Measurements from ENCODE around the gene PLAAT1. TPM values are rescaled to one million over a fixed set of nuclear protein-coding genes. Genes with fewer than 3 reads are reported as not detected.

The PLAAT1 gene
- total and polyA plus RNA-seq, 10 of the 15 experiments (the other 5 are each of a cell fraction or from before 2014, with no cell fraction given) = not detected

DNA sequence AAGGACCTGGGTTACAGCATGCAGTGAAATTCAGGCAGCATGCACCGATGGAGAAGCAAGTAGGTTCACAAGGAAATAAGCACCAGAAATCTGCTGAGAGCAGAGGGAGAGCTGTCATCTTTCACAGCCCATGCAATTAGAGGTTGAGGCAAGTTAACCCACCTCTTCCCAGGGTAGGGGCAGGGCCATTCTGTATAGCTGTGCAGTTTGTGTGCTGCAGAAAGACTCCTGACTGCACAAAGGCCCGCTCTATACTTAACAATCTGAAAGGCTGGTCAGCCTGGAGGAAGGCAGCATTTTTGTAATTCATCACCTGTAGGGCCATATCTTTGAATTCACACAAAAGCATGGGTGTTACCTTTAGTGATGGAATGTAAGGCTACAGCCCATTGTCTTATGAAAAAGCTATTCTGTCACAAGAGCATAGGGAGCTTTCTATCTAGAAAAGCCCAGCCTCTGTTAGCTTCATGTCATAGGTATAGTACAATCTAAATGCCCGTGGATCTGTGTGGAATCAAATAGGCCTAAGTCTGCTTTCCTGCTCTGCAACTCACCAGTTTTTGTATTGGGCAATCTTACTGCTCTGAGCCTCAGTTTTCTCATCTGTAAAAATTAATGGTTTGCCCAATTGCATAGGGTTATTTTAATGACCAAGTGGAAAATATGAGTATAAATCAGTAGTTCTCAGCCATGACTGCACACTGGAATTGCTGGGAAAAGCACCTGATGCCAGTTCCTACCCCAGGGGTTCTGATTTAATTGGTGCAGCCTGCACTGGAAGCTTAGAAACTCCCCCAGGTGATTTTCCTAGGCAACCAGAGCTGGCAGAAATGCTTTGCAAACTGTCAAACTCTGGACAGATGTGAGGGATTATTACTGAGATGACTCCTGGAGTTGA is 72.3 kb downstream of the PLAAT1 start (continued):
- TF ChIP-seq, protein P1, sequence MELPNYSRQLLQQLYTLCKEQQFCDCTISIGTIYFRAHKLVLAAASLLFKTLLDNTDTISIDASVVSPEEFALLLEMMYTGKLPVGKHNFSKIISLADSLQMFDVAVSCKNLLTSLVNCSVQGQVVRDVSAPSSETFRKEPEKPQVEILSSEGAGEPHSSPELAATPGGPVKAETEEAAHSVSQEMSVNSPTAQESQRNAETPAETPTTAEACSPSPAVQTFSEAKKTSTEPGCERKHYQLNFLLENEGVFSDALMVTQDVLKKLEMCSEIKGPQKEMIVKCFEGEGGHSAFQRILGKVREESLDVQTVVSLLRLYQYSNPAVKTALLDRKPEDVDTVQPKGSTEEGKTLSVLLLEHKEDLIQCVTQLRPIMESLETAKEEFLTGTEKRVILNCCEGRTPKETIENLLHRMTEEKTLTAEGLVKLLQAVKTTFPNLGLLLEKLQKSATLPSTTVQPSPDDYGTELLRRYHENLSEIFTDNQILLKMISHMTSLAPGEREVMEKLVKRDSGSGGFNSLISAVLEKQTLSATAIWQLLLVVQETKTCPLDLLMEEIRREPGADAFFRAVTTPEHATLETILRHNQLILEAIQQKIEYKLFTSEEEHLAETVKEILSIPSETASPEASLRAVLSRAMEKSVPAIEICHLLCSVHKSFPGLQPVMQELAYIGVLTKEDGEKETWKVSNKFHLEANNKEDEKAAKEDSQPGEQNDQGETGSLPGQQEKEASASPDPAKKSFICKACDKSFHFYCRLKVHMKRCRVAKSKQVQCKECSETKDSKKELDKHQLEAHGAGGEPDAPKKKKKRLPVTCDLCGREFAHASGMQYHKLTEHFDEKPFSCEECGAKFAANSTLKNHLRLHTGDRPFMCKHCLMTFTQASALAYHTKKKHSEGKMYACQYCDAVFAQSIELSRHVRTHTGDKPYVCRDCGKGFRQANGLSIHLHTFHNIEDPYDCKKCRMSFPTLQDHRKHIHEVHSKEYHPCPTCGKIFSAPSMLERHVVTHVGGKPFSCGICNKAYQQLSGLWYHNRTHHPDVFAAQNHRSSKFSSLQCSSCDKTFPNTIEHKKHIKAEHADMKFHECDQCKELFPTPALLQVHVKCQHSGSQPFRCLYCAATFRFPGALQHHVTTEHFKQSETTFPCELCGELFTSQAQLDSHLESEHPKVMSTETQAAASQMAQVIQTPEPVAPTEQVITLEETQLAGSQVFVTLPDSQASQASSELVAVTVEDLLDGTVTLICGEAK (IDR thresholded peaks at IDR 0.05; ENCODE audit: borderline replicate concordance) = no peak
- TF ChIP-seq JUNB (IDR thresholded peaks at IDR 0.05) = no peak
- TF ChIP-seq MYC (IDR thresholded peaks at IDR 0.05; ENCODE audit: insufficient read depth, insufficient read length, insufficient replicate concordance, low read length, severe bottlenecking) = no peak
- no peak for TF ChIP-seq ASH2L (IDR thresholded peaks at IDR 0.05; ENCODE audit: borderline replicate concordance, low read depth)
- no peak for TF ChIP-seq SMARCA5 (IDR thresholded peaks at IDR 0.05)
- TF ChIP-seq, protein P2, sequence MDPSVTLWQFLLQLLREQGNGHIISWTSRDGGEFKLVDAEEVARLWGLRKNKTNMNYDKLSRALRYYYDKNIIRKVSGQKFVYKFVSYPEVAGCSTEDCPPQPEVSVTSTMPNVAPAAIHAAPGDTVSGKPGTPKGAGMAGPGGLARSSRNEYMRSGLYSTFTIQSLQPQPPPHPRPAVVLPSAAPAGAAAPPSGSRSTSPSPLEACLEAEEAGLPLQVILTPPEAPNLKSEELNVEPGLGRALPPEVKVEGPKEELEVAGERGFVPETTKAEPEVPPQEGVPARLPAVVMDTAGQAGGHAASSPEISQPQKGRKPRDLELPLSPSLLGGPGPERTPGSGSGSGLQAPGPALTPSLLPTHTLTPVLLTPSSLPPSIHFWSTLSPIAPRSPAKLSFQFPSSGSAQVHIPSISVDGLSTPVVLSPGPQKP (IDR thresholded peaks at IDR 0.05; ENCODE audit: low read depth, low read length) = no peak
- TF ChIP-seq POLR2AphosphoS5 (IDR thresholded peaks at IDR 0.05; ENCODE audit: low read length) = no peak
- TF ChIP-seq ZNF384 (IDR thresholded peaks at IDR 0.05; ENCODE audit: borderline replicate concordance, low read depth, low read length) = no peak
- no peak for TF ChIP-seq RBBP5 (conservative IDR thresholded peaks at IDR 0.05)
- TF ChIP-seq, protein P3, sequence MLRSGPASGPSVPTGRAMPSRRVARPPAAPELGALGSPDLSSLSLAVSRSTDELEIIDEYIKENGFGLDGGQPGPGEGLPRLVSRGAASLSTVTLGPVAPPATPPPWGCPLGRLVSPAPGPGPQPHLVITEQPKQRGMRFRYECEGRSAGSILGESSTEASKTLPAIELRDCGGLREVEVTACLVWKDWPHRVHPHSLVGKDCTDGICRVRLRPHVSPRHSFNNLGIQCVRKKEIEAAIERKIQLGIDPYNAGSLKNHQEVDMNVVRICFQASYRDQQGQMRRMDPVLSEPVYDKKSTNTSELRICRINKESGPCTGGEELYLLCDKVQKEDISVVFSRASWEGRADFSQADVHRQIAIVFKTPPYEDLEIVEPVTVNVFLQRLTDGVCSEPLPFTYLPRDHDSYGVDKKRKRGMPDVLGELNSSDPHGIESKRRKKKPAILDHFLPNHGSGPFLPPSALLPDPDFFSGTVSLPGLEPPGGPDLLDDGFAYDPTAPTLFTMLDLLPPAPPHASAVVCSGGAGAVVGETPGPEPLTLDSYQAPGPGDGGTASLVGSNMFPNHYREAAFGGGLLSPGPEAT (IDR thresholded peaks at IDR 0.05; ENCODE audit: low read depth) = no peak
- TF ChIP-seq, protein P4, sequence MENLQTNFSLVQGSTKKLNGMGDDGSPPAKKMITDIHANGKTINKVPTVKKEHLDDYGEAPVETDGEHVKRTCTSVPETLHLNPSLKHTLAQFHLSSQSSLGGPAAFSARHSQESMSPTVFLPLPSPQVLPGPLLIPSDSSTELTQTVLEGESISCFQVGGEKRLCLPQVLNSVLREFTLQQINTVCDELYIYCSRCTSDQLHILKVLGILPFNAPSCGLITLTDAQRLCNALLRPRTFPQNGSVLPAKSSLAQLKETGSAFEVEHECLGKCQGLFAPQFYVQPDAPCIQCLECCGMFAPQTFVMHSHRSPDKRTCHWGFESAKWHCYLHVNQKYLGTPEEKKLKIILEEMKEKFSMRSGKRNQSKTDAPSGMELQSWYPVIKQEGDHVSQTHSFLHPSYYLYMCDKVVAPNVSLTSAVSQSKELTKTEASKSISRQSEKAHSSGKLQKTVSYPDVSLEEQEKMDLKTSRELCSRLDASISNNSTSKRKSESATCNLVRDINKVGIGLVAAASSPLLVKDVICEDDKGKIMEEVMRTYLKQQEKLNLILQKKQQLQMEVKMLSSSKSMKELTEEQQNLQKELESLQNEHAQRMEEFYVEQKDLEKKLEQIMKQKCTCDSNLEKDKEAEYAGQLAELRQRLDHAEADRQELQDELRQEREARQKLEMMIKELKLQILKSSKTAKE (IDR thresholded peaks at IDR 0.05; ENCODE audit: low read depth, poor library complexity, severe bottlenecking) = no peak
- TF ChIP-seq, protein P5, sequence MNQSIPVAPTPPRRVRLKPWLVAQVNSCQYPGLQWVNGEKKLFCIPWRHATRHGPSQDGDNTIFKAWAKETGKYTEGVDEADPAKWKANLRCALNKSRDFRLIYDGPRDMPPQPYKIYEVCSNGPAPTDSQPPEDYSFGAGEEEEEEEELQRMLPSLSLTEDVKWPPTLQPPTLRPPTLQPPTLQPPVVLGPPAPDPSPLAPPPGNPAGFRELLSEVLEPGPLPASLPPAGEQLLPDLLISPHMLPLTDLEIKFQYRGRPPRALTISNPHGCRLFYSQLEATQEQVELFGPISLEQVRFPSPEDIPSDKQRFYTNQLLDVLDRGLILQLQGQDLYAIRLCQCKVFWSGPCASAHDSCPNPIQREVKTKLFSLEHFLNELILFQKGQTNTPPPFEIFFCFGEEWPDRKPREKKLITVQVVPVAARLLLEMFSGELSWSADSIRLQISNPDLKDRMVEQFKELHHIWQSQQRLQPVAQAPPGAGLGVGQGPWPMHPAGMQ (IDR thresholded peaks at IDR 0.05; ENCODE audit: borderline replicate concordance) = no peak
- no peak for TF ChIP-seq ZNF207 (IDR thresholded peaks at IDR 0.05; ENCODE audit: borderline replicate concordance)

Measured in GM12878 (cell line).